HepG2 (cell line): Measurements from ENCODE around the gene MSANTD1. TPM values are rescaled to one million over a fixed set of nuclear protein-coding genes. Genes with fewer than 3 reads are reported as not detected.

Experiments
- FOXM1 ChIP-seq: sonication (generic); formaldehyde crosslinking; IDR thresholded peaks from 2 replicates; pipeline ENCODE4 v1.5.0; 2020; ENCODE audit warnings: missing genetic modification reagents
- HNF1A ChIP-seq, 2 experiments: sonication (generic) in 1 of 2; formaldehyde crosslinking in 1 of 2; IDR thresholded peaks; 2 replicates each; pipeline versions ENCODE4 v1.4.0 to v1.6.1; 2016 to 2020; ENCODE audit warnings: borderline replicate concordance in 1 of 2, low read depth in 1 of 2, mild to moderate bottlenecking in 1 of 2, missing genetic modification reagents in 1 of 2
- HNF1B ChIP-seq: sonication (generic); formaldehyde crosslinking; IDR thresholded peaks from 2 replicates; pipeline ENCODE4 v1.5.1; 2020; ENCODE audit warnings: mild to moderate bottlenecking, moderate library complexity, missing genetic modification reagents
- NBN ChIP-seq: fragments of 450-650 bp; conservative IDR thresholded peaks from 2 replicates; pipeline ENCODE4 v1.6.1; 2017
- PATZ1 ChIP-seq: sonication (generic); formaldehyde crosslinking; IDR thresholded peaks from 2 replicates; pipeline ENCODE4 v1.4.0; 2020; ENCODE audit warnings: missing genetic modification reagents
- PPARG ChIP-seq: conservative IDR thresholded peaks from 2 replicates; pipeline ENCODE4 v1.6.1; 2016; ENCODE audit warnings: missing biosample characterization, missing genetic modification reagents
- RBFOX2 ChIP-seq: fragments of 200-400 bp; formaldehyde crosslinking; IDR thresholded peaks from 2 replicates; pipeline ENCODE4 v1.6.1; 2017; ENCODE audit warnings: low read depth, mild to moderate bottlenecking, low read length
- TFDP2 ChIP-seq: sonication (generic); formaldehyde crosslinking; IDR thresholded peaks from 2 replicates; pipeline ENCODE4 v1.4.0; 2020; ENCODE audit warnings: missing genetic modification reagents
- TFE3 ChIP-seq: IDR thresholded peaks from 2 replicates; pipeline ENCODE4 v1.6.1; 2016
- ZBTB4 ChIP-seq: sonication (generic); formaldehyde crosslinking; IDR thresholded peaks from 2 replicates; pipeline ENCODE4 v1.4.0; 2020; ENCODE audit warnings: missing genetic modification reagents, mild to moderate bottlenecking, borderline replicate concordance
- ZKSCAN1 ChIP-seq: fragments of 150-350 bp; IDR thresholded peaks from 2 replicates; pipeline ENCODE4 v1.6.1; 2014; ENCODE audit warnings: low read length
- ZNF207 ChIP-seq: fragments of 450-650 bp; IDR thresholded peaks from 2 replicates; pipeline ENCODE4 v1.6.1; 2016; ENCODE audit warnings: antibody characterized with exemption, borderline replicate concordance
- ZNF747 ChIP-seq: sonication (generic); formaldehyde crosslinking; IDR thresholded peaks from 2 replicates; pipeline ENCODE4 v1.8.1; 2023; ENCODE audit warnings: missing genetic modification reagents, mild to moderate bottlenecking, borderline replicate concordance
- ZNF776 ChIP-seq: sonication (generic); formaldehyde crosslinking; IDR thresholded peaks from 2 replicates; pipeline ENCODE4 v1.4.0; 2020; ENCODE audit warnings: mild to moderate bottlenecking, missing genetic modification reagents
- ZNF782 ChIP-seq: sonication (generic); formaldehyde crosslinking; IDR thresholded peaks from 2 replicates; pipeline ENCODE4 v1.4.0; 2020; ENCODE audit warnings: missing genetic modification reagents, mild to moderate bottlenecking, borderline replicate concordance
- polyA plus RNA-seq, 8 experiments: library from polyadenylated mRNA; depleted of rRNA in 3 of 8; stranded (reverse) in 7 of 8; unstranded in 1 of 8; fragments of >200 nt; fragmentation: Illumina TruSeq in 4 of 8; extraction: Trizol in 4 of 8; gene quantifications; 2 replicates each; pipeline versions ENCODE4 v1.2.1 to v1.2.3, GENCODE V29; 2011 to 2016; ENCODE audit warnings: low read depth in 4 of 8, missing spikeins in 1 of 8, mixed read lengths in 1 of 8; ENCODE audit not compliant: insufficient read depth in 1 of 8
- total RNA-seq, 5 experiments: library from RNA; depleted of rRNA; stranded (reverse); fragments of >200 nt; fragmentation: Illumina TruSeq; extraction: Trizol; gene quantifications; 2 replicates each; pipeline ENCODE4 v1.2.3, GENCODE V29; 2016; ENCODE audit warnings: low read depth in 1 of 5

Gene MSANTD1
- total and polyA plus RNA-seq, 2 of the 13 experiments (the other 11 are each of a cell fraction or from before 2014, with no cell fraction given) = 0.22 to 0.40 TPM

- TF ChIP-seq HNF1A (IDR thresholded peaks at IDR 0.05; ENCODE audit: low read depth) = no peak
- TF ChIP-seq HNF1A (CRISPR knock-in tag; IDR thresholded peaks at IDR 0.05; ENCODE audit: borderline replicate concordance) = peak; percentile 36; the same call in 1 of the 2 replicates
- TF ChIP-seq FOXM1 (CRISPR knock-in tag) = no peak
- TF ChIP-seq ZKSCAN1 = no peak
- no peak for TF ChIP-seq ZBTB4
- TF ChIP-seq NBN = no peak
- no peak; the same call in 1 of the 2 replicates for TF ChIP-seq ZNF782 (CRISPR knock-in tag)
- no peak for TF ChIP-seq RBFOX2
- no peak for TF ChIP-seq ZNF207
- TF ChIP-seq TFDP2 (CRISPR knock-in tag) = no peak
- no peak for TF ChIP-seq ZNF776
- peak; percentile 61 for TF ChIP-seq HNF1B (CRISPR knock-in tag)
- peak; percentile 84 for TF ChIP-seq PPARG (CRISPR knock-in tag)
- no peak for TF ChIP-seq TFE3 (CRISPR knock-in tag)
- peak; percentile 71 for TF ChIP-seq PATZ1 (CRISPR knock-in tag)
- no peak for TF ChIP-seq ZNF747 (CRISPR knock-in tag)
Observed at GRCh38 chr4:3205995-3206394, 43.0 kb upstream of the MSANTD1 start (continued).
